NCI-H446 treated with DMSO at 0.1 percent for 48 hours (cell line): ENCODE results near the gene MYO9B.

Source experiments
- DNase-seq: peaks from one replicate; lab custom pipeline; 2025; lab: John Stamatoyannopoulos, UW

MYO9B gene, protein sequence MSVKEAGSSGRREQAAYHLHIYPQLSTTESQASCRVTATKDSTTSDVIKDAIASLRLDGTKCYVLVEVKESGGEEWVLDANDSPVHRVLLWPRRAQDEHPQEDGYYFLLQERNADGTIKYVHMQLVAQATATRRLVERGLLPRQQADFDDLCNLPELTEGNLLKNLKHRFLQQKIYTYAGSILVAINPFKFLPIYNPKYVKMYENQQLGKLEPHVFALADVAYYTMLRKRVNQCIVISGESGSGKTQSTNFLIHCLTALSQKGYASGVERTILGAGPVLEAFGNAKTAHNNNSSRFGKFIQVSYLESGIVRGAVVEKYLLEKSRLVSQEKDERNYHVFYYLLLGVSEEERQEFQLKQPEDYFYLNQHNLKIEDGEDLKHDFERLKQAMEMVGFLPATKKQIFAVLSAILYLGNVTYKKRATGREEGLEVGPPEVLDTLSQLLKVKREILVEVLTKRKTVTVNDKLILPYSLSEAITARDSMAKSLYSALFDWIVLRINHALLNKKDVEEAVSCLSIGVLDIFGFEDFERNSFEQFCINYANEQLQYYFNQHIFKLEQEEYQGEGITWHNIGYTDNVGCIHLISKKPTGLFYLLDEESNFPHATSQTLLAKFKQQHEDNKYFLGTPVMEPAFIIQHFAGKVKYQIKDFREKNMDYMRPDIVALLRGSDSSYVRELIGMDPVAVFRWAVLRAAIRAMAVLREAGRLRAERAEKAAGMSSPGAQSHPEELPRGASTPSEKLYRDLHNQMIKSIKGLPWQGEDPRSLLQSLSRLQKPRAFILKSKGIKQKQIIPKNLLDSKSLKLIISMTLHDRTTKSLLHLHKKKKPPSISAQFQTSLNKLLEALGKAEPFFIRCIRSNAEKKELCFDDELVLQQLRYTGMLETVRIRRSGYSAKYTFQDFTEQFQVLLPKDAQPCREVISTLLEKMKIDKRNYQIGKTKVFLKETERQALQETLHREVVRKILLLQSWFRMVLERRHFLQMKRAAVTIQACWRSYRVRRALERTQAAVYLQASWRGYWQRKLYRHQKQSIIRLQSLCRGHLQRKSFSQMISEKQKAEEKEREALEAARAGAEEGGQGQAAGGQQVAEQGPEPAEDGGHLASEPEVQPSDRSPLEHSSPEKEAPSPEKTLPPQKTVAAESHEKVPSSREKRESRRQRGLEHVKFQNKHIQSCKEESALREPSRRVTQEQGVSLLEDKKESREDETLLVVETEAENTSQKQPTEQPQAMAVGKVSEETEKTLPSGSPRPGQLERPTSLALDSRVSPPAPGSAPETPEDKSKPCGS (N-terminal part only)

DNA sequence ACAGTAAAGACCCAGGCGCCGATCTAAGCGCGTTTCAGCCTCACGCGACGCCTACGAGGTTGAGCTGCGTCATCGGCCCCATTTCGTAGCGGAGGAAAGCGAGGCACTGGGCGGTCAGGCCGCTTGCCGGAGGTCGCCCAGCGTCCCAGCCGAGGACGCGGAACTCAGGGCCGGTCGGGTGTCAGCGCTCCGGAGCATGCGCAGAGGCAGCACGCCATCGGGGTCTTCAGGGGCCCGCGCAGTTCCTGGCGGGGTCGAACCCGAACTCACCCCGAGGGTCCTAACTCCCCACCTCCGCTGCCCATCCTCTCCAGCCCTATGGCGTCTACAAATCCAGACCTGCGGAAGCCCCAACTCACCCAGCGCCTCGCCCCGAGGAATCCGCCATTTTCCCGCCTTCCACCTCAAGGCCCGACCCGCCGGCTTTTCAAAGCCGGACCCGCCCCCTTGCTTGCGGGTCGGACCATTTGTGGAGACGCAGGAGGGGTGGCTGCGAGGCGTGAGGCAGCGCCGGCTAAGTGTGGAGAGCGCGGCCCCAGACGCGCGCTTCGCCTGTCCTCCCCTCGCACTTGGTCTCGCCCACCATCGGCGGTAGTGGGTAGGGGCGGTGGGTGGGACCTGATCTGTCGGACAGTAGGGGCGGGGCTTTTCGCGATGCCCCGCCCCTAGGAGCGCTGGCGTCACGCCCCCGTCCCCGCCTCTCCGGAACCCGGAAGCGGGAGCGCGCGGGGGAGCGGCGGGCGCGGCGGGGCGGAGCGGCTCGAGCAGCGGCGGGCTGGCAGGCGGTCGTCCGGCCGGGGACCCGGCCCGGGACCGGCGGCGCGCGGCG, at the start of gene MYO9B, which contains the start of gene HAUS8:
MYO9B (plus strand) TSS at position 743 of the 829 bp plus-strand sequence. CDS start 25,941 bp downstream, outside the sequence.
HAUS8 (minus strand) TSS at position 418 of the 829 bp plus-strand sequence; CDS start at position 388, 30 bp downstream.
- DNase-seq, result peak; percentile 97

DNA sequence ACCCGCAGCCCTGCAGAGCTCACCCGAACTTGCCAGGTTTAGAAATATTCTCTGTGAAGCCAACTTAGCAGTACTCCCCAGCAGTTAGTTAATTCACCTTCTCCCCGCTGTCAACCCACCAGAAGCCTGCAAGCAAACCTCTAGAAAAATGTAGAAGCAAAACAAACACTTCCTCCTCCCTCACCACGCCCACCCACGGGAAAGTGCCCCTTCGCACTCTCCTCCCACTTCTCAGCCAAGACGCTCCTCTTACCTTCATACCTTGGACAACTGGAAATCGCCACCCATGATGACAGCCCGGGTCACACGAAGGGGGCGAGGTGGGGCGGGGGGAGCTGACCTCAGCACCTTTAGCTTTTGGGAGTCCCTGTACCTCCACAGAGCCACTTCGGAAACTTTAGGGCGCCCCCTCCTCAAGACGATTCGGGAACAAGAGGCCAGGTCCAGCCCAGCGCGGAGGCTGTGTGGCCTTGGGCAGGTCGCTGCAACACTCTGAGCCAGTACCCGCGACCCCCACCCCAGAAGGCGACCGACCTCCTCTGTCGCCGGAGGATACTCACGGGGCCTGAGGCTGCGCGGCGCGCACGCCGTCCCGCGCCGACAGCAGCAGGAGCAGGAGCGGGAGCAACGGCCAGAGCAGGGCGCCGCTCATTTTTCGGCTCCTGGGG, 49.5 kb upstream of the MYO9B start:
- no peak for DNase-seq

DNA sequence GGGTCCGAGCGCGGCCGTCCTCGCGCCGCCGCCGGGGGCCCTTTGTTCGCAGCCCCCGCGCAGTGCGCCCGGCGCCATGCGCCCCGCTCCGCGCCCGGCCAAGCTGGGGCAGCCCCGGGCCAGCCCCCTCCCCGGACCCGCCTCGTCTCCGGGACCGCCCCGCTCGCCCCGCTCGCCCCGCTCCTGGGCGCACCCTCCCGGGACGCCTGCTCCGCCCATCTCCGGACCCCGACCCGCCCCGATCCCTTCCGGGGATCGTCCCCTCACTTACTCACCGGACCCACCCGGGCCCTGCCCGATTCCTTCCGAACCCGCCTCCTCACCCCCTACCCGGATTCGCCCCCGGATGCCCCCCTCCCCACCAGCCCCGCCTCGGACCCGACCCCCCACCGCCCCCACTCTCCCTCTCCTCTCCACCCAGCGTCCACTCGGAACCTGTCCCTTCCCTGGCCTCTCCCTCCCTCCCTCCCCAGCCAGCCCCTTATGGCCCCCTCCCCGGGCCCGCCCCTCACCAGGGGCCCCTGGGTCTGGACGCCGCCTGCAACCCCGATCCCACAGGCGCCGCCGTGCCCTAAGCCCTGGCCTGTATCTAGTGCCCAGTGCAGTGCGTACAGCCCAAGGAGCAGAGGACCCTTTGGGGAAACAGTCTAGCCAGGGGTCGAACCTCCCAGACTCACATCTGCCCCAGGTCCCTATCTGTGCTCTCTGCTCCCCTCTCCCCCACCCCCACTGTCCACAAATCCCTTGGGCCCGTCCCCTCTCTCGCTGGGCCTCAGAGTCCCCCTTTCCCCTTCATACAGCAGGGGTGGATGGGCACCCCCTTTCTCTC, 48.7 kb upstream of the MYO9B start, which contains the start of gene CPAMD8:
CPAMD8 (minus strand) TSS at position 105 of the 829 bp plus-strand sequence. CDS start 168 bp downstream, outside the sequence.
- DNase-seq, result no peak

GRCh38 chr19:17027535-17027975, 48.0 kb upstream of the MYO9B start:
- no peak for DNase-seq

DNA sequence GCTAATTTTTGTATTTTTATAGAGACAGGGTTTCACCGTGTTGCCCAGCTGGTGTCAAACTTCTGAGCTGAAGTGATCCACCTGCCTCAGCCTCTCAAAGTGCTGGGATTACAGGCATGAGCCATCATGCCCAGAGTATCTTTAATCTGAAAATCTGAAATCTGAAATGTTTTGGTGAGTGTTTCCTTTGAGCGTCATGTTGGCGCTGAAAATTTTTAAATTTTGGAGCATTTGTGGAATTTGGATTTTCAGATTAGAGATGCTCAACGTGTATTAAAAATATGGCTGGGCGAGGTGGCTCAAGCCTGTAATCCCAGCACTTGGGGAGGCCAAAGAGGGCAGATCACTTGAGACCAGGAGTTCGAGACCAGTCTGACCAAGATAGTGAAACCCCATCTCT, 43.8 kb upstream of the MYO9B start:
- DNase-seq, result no peak

DNA sequence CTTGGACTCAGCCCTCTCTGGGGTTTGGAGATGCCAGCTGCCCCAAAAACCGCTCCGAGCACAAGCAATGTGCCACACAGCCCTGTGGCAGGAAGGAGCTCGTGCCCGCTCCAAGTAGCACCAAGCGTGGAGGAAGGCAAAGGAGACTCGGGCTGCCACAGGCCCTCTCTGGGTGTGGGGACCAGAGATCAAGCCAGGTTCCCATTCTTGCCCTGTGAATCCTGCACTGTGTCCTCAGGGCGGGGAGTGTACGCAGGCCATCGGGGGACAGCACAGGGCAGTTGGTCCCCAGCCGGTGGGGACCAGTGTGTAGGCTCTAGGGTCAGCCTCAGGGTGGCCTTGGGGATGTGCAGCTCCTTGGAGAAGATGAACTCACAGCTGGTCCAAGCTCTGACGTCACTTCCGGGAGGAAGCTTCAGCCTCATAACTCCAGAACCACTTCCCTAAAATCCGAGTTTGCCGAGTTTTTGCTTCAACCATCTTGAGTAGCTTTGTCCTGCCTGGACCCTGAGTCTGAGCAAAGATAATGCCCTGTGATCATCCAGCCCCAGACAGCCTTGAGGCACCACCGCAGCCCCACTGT, 39.6 kb upstream of the MYO9B start:
- DNase-seq, result no peak

GRCh38 chr19:17036640-17037039, 38.9 kb upstream of the MYO9B start:
- no peak for DNase-seq

- no peak for DNase-seq
These were observed 38.4 kb upstream of the MYO9B start for GRCh38 chr19:17037184-17037583.

GRCh38 chr19:17037966-17038500, 37.5 kb upstream of the MYO9B start:
- DNase-seq, result no peak

DNA sequence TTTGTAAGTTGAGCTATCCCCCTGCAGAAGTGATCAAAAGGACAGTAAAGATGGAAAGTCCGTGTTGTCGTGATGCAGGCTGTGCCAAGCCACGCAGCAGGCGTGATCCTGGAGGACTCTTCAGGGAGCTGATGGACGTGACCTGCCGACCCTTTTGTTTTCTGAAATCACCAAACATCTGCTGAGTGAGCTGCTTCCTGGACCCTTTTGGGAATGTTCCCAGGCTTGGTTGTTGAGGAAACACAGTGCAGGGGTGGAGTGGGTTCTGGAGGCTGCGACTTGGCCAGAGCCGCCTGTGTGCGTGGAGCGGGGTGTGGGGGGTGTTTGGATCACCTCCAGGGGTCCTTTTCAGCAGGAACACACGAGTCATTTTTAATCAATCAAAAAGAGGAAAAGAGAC, 33.6 kb upstream of the MYO9B start:
- no peak for DNase-seq

DNA sequence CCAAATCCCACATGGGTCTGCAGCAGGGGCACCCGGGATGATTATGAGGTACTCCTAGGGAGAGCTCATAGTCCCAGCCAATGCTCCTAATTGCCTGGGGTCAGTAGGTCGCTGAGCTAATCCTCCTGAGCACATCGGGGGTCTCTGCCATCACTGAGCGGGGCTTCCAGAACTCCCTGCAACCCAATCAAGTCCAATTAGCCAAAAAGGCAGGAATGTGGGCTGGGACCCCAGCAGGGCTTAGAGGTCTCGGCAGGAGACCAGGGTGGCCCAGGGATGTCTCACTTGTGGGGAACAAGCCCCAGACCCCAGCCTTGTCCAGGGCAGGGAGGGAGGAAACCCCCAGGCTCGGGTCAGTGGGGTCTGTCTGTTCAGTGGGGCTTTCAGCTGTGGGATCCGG, 31.8 kb upstream of the MYO9B start:
- DNase-seq, result no peak

DNA sequence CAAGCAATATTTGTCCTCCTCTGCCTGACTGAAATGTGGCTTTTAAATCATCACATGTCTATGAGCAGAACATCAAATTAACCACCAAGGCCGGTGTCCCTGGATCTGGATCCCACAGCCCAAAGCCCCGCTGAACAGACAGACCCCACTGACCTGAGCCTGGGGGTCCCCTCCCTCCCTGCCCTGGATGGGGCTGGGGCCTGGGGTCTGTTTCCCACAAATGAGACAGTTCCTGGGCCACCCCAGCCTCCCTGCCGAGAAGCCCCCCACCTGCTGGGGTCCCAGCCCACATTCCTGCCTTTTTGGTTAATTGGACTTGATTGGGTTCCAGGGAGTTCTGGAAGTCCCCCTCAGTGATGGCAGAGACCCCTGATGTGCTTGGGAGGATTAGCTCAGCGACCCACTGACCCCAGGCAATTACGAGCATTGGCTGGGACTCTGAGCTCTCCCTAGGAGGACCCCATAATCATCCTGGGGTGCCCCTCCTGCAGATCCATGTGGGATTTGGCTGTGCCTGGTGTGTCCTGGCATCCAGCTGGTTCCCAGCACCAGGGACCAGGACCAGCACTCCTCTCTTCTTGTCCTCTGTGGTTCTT, 29.6 kb upstream of the MYO9B start:
- no peak for DNase-seq

GRCh38 chr19:17048885-17049453, 26.6 kb upstream of the MYO9B start:
- DNase-seq, result no peak

DNA sequence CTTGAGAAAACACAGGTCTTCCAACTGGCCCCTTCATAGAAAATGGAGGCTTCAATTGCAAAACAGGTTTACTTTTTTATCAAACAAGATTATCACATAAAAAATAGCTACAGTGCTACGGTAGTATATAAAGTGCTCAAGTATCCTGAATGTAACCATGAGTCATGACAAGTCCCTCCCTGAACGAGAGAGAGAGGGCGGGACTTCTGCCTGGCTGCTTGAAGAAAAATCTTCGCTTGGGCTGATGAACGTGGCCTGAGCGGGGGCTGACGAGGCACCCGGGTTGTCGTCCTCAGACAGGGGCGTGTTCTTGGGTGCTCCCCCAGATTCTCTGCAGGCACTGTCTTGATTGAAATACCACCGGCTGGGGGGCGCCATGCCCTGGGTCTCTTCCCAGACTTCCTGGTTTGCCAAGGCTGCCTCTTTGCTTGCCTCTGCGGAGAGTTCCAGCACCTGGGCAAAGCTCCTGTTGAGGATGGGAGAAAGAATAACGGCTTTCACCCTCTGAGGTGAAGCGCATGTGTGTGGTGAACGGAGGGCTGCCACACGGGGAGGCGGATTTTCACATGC, 25.8 kb upstream of the MYO9B start:
- no peak for DNase-seq

GRCh38 chr19:17052439-17052838, 23.1 kb upstream of the MYO9B start:
- no peak for DNase-seq

DNA sequence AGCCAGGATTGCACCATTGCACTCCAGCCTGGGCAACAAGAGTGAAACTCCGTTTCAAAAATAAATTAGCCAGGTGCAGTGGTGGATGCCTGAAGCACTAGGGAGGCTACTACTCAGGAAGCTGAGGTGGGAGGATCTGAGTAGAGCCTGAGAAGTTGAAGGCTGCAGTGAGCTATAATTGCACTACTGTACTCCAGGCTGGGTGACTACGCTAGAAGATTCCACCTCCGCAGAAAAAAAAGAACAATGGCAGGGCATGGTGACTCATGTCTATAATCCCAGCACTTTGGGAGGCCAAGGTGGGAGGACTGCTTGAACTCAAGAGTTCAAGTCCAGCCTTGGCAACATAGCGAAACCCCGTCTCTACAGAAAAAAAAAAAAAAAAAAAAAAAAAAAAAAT, 20.8 kb upstream of the MYO9B start:
- no peak for DNase-seq

DNA sequence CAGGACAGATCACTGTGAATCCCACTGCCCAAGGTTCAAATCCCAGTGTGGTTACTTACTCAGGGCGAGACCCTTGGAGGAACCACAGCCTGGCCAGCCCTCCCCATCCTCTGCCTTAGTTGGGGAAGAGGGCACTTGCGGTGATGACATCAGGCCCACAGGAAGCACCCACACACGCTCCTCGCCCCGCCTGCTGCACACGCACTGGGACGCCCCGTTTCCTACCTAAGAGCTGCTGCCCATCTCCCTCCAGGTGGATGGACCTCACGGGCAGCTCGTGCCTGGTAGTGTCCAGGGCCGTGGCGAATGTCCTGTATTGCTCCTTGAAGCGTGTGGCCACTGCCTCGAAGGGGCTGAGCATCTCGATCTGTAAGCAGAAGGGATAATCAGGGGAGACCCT, 19.9 kb upstream of the MYO9B start:
- DNase-seq, result no peak

DNA sequence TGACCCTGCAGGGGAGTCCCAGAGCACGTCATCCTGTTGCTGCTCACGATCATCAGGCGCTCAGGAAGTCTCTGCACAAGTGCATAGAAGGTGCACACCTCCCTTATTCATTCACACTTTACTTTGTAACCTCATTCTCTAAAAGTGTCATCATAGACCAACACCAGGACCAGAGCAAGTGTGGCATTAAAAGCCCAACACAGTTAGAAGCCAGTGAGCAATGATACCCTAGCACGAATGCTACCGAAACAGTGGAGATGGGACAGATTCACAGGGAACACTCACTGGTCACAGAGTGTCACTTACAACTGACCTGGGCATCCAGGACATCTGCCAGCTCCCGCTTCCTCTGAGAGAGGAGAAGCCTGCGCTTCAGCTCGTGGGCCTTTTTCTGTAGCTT, 17.3 kb upstream of the MYO9B start:
- DNase-seq, result no peak
